ENCODE measurements around the gene TPST1.
"Not testable (repeated sequence)": the region's sequence is repeated elsewhere in the genome, so short reads cannot be mapped to it uniquely, and the experiment has no call there.

Gene TPST1

GRCh38 chr7:66371096-66371824 lies 166.1 kb downstream of the TPST1 start:
- ChIA-PET POLR2A (no interaction called here), CTCF (no interaction called here)
- DNase-seq (ENCODE audit: extremely low spot score): no peak
- TF ChIP-seq FOXK2 (IDR thresholded peaks at IDR 0.05) (no peak), CTBP1 (IDR thresholded peaks at IDR 0.05; ENCODE audit: borderline replicate concordance) (no peak), NFRKB (IDR thresholded peaks at IDR 0.05) (no peak), LEF1 (IDR thresholded peaks at IDR 0.05; ENCODE audit: borderline replicate concordance) (no peak), HDGF (IDR thresholded peaks at IDR 0.05; ENCODE audit: borderline replicate concordance) (no peak), FOXM1 (IDR thresholded peaks at IDR 0.05; ENCODE audit: borderline replicate concordance) (no peak), BHLHE40 (IDR thresholded peaks at IDR 0.05; ENCODE audit: borderline replicate concordance) (no peak)

GRCh38 chr7:66374141-66374840 lies 169.2 kb downstream of the TPST1 start:
- DNase-seq (ENCODE audit: extremely low spot score); CTCF ChIA-PET; POLR2A ChIA-PET: not testable (repeated sequence)

- ChIA-PET POLR2A (no interaction called here), CTCF (no interaction called here)
- DNase-seq (ENCODE audit: extremely low spot score): no peak
- TF ChIP-seq LEF1 (IDR thresholded peaks at IDR 0.05; ENCODE audit: borderline replicate concordance) (no peak), NFRKB (IDR thresholded peaks at IDR 0.05) (no peak), HDGF (IDR thresholded peaks at IDR 0.05; ENCODE audit: borderline replicate concordance) (no peak), SUZ12 (IDR thresholded peaks at IDR 0.05) (no peak), FOXK2 (IDR thresholded peaks at IDR 0.05) (no peak), ZNF384 (IDR thresholded peaks at IDR 0.05) (no peak), CTBP1 (IDR thresholded peaks at IDR 0.05; ENCODE audit: borderline replicate concordance) (no peak), BHLHE40 (IDR thresholded peaks at IDR 0.05; ENCODE audit: borderline replicate concordance) (no peak)
Measured at GRCh38 chr7:66376264-66376945, 171.3 kb downstream of the TPST1 start.

- CTCF ChIA-PET: no interaction called here
- POLR2A ChIA-PET: no interaction called here
- no peak for DNase-seq (ENCODE audit: extremely low spot score)
- TF ChIP-seq FOXK2 (IDR thresholded peaks at IDR 0.05): no peak
- TF ChIP-seq HDGF (IDR thresholded peaks at IDR 0.05; ENCODE audit: borderline replicate concordance): no peak
- no peak for TF ChIP-seq L3MBTL2 (conservative IDR thresholded peaks at IDR 0.05)
- TF ChIP-seq CTBP1 (IDR thresholded peaks at IDR 0.05; ENCODE audit: borderline replicate concordance): no peak
Measured at GRCh38 chr7:66377045-66377444, 171.9 kb downstream of the TPST1 start.

- TF ChIP-seq FOXK2 (IDR thresholded peaks at IDR 0.05): no peak
- no peak for TF ChIP-seq CTBP1 (IDR thresholded peaks at IDR 0.05; ENCODE audit: borderline replicate concordance)
- TF ChIP-seq ELF4 (IDR thresholded peaks at IDR 0.05): no peak
- TF ChIP-seq ZNF384 (IDR thresholded peaks at IDR 0.05): no peak
- TF ChIP-seq SP1 (IDR thresholded peaks at IDR 0.05): no peak
- TF ChIP-seq PKNOX1 (IDR thresholded peaks at IDR 0.05): no peak
- no peak for TF ChIP-seq BHLHE40 (IDR thresholded peaks at IDR 0.05; ENCODE audit: borderline replicate concordance)
- no peak for TF ChIP-seq TARDBP (IDR thresholded peaks at IDR 0.05)
- TF ChIP-seq HDGF (IDR thresholded peaks at IDR 0.05; ENCODE audit: borderline replicate concordance): no peak
- TF ChIP-seq LEF1 (IDR thresholded peaks at IDR 0.05; ENCODE audit: borderline replicate concordance): no peak
- TF ChIP-seq NFRKB (IDR thresholded peaks at IDR 0.05): no peak
- no peak for TF ChIP-seq SUZ12 (IDR thresholded peaks at IDR 0.05)
- CTCF ChIA-PET: interaction anchor here (0.6 kb wide), 1 partner anchor 22 kb away, joined by 4 read pairs; no protein-coding TSS in a partner anchor
- POLR2A ChIA-PET: no interaction called here
- DNase-seq (ENCODE audit: extremely low spot score): no peak
Measured at GRCh38 chr7:66377714-66378113, 172.6 kb downstream of the TPST1 start.

GRCh38 chr7:66379542-66380160 lies 174.5 kb downstream of the TPST1 start:
- CTCF ChIA-PET: no interaction called here
- no peak for TF ChIP-seq ZNF384 (IDR thresholded peaks at IDR 0.05)
- TF ChIP-seq FOXA1 (IDR thresholded peaks at IDR 0.05): no peak
- TF ChIP-seq L3MBTL2 (conservative IDR thresholded peaks at IDR 0.05): no peak
- TF ChIP-seq PKNOX1 (IDR thresholded peaks at IDR 0.05): no peak
- TF ChIP-seq NFRKB (IDR thresholded peaks at IDR 0.05): no peak
- no peak for TF ChIP-seq HDGF (IDR thresholded peaks at IDR 0.05; ENCODE audit: borderline replicate concordance)
- TF ChIP-seq BHLHE40 (IDR thresholded peaks at IDR 0.05; ENCODE audit: borderline replicate concordance): no peak
- TF ChIP-seq CTBP1 (IDR thresholded peaks at IDR 0.05; ENCODE audit: borderline replicate concordance): no peak
- TF ChIP-seq SP1 (IDR thresholded peaks at IDR 0.05): no peak
- no peak for TF ChIP-seq SUZ12 (IDR thresholded peaks at IDR 0.05)
- no peak for TF ChIP-seq FOXM1 (IDR thresholded peaks at IDR 0.05; ENCODE audit: borderline replicate concordance)
- TF ChIP-seq FOXK2 (IDR thresholded peaks at IDR 0.05): no peak
- no peak for TF ChIP-seq ELF4 (IDR thresholded peaks at IDR 0.05)
- no peak for TF ChIP-seq LEF1 (IDR thresholded peaks at IDR 0.05; ENCODE audit: borderline replicate concordance)
- no peak for TF ChIP-seq TARDBP (IDR thresholded peaks at IDR 0.05)
- TF ChIP-seq ARNT (IDR thresholded peaks at IDR 0.05): no peak
- DNase-seq (ENCODE audit: extremely low spot score): no peak
- POLR2A ChIA-PET: interaction anchor here (1.4 kb wide), 1 partner anchor 9 kb away, joined by 3 read pairs; no protein-coding TSS in a partner anchor
